NCI-H1048 (cell line): ENCODE measurements around the gene FASN.
"Not testable (repeated sequence)": the region's sequence is repeated elsewhere in the genome, so short reads cannot be mapped to it uniquely, and the experiment has no call there.

Experiments
- DNase-seq: peaks from one replicate; lab custom pipeline; 2025; lab: John Stamatoyannopoulos, UW

The FASN gene

DNA sequence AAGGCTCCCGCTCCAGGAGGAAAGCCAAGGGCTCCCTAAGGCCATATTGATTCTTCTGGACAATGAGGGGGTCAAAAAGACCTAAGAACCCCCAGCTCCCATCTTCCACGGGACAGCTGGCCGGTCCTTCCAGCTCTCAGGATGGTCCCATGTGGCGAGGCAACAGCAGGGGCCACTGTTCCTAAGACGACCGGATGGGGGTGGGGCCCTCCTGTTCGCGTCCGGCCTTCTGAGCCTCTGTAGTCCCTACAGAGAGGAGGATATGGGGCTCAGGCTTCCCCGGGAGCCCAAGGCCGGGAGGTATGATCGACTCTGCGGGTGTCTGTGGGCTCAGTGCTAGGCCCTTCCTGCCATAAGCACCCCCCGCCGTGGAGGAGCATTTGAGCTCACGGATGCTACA is 54.5 kb downstream of the FASN start:
- DNase-seq, result no peak

DNA sequence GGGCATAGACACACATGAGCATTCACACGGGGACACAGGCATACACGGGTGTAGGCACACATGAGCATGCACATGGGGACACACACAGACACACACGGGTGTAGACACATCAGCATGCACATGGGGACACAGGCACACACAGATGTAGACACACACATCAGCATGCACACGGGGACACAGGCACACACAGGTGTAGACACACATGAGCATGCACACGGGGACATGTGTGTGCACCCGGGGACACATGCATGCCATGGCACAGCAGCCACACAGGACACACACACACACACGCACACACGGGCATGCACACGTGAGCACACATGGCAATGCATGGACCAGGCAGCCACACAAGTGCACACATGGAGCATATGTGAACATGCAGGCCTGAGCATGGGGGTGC is 55.4 kb downstream of the FASN start:
- no peak for DNase-seq

DNA sequence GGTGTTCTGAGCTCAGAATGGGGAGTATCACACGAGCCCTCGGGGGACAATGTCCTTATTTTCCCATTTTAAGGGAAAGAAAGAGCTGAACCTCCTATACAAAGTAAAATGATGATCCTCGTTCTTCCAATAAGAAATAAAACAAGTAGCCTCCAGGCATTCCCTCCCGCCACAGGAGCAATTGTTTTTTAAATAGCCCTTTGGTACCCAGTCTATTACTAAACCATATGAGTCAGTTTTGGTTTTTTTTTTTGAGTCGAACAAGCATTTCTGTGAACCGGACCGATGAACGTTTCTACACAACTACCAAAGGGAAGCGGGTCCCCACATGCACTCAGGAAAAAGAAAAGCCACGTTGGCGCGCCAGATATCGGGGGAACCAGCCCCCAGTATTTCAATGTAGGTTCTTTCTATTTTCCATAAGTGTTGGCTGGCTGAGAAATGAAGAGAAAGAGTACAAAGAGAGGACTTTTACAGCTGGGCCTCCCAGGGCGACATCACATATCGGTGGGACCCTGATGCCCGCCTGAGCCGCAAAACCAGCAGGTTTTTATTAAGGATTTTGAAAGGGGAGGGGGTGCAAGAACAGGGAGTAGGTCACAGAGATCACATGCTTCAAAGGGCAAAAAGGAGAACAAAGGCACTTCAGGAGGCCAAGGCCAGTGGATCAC is 56.8 kb downstream of the FASN start:
- no peak for DNase-seq

DNA sequence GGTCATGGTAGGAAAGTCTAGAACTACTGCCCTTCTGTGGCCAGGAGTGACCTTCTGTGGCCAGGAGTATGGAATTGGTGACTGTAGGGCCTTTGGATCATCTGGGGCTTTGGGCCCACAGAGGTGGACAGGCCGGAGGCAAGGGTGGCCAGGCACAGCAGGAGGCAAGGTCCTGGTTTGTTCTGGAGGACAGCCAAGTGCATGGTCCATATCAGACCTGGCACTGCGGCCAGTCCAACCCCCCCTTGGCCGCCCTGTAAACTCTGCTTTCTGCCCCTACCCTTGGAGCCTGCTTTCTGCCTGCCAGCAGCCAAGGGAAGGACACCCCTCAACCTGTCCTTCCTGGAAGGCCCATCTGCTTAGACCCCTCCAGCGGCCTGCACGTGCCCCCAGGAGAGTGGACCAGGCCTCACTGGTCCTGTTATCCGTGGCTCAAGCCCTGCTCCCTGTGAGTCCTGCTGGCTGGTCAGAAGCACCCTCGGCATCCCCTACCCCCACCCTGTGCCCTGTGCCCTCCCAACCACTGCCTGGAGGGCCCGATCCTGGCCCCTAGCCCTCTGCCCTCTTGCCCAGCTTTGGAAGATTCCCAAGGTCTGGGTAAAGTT is 58.2 kb downstream of the FASN start:
- no peak for DNase-seq

DNA sequence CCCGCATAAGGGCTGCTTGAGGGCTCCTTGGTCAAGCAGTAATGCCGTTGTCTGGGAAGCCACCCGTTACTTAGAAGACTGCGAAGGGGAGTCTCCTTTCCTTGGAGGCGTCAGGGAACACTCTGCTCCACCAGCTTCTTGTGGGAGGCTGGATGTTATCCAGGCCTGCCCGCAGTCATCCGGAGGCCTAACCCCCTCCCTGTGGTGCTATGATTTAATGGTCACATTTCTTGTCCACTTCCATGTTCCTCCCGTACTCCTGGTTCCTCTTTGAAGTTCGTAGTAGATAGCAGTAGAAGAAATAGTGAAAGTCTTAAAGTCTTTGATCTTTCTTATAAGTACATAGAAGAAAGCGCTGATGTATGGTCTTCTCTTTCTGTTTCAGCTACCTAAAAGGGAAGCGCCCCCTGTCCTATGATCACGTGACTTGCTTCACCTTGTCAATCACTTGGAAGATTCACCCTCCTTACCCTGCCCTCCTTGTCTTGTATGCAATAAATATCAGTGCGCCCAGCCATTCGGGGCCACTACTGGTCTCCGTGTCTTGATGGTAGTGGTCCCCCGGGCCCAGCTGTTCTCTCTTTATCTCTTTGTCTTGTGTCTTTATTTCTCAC is 59.1 kb downstream of the FASN start:
- not testable (repeated sequence) for DNase-seq

DNA sequence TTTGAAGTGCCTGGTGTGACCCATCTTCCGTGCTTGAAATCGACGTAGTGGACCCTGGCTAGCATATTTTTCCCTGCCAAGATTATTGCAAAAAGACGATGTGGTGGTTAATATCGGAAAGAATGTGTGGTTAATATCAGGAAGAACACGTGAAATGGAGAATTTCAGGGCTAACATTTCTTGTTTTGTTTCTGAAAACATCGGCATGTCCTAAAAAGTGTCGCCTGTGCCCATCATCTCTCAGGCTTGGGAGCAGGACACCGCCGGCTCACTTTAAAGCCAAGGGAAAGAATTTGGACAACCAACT is 60.2 kb downstream of the FASN start:
- no peak for DNase-seq

DNA sequence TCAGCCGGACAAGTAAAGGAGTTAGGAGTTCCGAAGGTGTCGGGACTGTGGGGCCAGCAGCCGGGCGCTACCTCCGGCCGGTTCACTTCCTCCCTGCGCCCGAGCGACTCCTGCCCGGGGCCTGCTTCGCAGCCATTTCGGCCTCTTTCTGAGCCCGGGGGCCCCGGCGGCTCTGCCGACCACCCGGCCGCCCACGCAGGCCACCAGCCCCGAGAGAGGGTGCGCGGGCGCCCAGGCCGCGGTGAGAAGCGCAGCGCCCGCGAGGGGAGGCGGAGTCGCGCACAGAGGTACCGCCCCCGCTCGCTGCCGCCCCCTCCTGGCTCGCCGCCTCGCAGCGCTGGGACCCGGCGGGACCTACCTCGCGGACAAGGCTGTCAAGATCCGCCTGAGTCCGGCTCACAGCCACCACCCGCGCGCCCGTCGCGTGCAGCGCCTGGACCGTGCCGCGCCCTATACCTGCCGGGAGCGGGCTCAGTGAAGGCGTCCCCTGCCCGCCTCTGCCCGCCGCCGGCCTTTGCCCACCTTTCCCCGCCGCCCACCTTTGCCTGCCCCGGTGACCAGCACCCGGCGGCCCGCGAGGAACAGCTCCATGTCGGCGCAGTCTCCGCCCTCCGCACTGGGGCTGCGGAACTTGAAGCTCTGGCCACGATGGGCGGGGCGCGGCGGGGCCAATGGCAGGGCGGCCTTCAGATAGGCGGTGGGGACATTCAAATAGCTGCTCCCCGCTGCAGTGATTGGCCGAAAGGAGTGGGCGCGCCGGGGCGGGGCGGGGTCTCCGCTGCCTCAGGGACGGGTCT is 60.7 kb downstream of the FASN start, which contains the start of gene DCXR:
Gene DCXR (minus strand): TSS at position 606 of the 797 bp plus-strand sequence. CDS start 15 bp downstream, at position 591.
- peak; percentile 92 for DNase-seq

DNA sequence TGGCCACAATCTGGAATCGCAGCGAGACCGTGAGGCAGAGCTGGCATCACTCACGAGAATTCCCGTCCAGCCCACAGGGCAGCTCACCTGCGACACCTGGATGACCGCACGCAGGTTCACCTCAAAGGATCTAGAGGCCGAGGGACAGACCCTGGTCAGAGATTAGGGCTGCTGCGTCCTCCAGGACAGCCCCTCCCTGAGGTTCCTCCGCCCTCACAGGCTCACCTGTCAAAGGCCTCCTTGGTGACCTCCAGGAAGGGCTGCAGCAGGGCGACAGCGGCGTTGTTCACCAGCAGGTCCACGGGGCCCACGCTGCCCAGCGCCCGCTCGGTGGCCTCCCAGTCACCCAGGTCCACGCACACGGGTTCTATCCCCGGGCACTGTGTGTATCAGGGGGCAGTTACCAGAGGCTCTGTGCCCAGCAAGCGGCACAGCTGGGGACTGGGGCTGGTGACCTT is 61.4 kb downstream of the FASN start:
- no peak for DNase-seq

DNA sequence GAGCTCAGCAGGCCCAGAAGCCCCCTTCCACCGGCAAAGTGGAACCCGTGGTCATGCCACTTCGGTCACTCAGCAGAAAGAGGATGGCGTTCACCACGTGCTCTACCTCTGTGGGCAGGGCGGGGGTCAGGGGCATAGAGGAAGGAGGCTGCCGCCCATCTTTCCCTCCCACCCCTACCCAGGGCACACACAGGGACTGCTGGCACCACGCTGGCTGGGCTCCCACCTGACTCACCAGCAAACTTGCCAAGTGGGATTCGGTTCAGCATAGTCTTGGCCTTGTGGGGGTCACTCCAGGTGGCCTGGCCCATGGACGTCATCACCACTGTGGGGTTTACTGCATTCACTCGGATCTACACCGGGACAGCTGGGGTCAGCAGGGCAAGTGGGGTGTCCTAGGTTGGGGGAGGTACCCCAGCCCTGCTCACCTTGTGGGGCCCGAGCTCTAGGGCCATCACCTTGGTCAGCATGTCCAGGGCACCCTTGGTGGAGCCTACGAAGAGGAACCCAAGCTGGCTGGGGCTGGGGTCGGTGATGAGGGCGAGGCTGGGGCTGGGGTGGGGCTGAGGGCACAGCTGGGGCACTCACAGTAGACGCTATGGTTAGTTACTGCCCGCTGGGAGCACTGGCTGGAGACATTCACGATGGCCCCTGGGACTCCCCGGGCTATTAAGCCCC is 61.9 kb downstream of the FASN start:
- no peak for DNase-seq

DNA sequence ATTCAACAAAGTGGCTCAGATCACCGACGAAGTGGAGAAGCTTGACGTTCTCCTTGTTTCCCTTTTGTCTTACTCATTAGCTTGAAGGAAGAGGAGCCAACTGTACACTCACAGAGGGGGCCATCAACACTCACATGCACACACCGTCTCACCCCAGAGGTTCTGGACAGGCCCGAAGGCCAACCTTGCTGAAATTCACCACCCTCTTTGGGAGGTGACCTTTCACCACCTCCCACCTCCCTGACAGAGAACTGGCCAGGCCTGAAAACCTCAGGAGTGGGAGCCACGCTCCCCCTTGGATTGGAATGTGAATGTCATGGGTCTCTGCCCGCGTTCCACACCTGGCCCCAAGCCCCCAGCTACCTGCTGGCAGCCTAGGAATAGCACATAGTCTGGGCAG is 62.5 kb downstream of the FASN start:
- DNase-seq, result no peak

DNA sequence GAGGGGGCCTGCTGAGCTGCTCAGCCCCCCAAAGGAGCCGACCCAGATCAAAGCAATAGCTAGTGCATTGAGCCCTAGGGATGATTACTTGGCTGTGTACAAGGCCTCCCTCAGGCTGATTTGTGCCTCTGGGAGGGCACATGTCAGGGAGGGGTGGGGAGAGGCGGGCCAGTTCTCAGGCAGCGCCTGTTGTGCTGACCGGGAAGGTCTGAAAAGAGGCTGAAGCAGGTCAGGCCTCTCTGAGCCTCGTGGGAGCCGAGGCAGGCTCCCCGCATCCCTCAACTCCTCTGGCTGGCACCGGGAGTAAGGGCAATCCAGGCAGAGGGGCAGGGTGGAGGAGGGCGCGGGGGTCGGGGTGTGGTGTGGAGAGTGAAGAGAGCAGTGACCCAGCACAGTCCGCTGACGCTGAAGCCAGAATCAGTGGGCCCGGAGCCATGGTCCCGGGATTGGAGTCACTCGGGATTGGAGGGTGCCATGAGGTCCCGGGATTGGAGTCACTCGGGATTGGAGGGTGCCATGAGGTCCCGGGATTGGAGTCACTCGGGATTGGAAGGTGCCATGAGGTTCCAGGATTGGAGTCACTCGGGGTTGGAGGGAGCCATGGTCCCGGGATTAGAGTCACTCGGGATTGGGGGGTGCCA is 63.5 kb downstream of the FASN start:
- no peak for DNase-seq

DNA sequence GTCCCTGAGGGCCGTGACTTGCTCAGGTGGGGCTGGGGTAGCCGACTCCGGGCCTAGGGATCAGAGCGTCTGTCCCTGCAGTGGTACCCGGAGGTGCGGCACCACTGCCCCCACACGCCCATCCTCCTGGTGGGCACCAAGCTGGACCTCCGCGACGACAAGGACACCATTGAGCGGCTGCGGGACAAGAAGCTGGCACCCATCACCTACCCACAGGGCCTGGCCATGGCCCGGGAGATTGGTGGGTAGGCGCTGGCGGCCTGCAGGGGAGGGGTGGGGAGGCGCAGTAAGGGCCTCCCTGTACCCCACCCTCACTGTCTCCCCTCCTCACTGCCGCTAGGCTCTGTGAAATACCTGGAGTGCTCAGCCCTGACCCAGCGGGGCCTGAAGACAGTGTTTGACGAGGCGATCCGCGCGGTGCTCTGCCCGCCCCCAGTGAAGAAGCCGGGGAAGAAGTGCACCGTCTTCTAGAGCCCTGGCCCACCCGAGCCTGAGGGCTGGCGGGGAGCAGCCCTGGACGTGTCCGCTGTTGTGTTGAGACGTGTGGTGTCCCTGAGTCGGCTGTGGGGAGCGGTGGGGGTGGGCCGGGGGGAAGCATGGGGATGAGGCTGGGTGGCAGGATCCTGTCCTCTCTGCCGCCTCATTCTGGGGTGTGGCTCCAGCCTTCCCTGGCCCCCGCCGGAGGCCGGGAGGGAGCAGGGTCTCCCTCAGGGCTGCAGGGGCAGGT is 64.5 kb downstream of the FASN start:
- DNase-seq, result no peak

DNA sequence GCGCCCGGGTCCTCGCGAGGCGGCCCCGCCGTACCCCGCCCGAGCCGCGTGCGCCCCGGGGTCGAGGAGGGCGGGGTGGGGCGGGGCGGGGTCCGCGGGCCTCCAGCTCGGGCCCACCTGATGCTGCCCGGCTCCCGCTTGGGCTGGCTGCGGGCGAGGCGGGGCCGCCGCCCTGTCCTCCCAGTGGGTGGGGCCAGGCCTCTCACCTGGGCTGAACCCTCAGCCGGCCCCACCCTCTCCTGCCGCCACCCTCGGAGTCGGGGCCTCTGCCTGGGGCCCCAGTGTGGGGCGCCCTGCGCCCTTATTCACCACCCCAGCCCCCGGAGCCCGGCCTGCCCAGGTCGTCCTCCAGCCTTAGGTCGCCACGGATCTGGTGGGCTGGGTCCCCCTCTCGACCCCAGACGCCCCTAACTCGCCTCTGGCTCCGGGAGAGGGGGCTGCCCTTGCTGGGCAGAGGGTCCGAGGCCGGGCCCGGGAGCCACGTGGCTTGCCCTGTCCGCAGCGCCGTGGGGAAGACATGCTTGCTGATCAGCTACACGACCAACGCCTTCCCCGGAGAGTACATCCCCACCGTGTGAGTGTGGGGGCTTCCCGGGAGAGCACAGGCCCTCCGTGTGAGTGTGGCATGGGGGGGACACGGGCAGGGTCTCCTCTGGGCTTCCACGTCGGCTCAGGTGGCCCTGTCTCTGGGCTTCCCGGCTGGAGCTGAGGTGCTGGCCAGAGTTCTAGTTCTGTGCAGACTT is 66.0 kb downstream of the FASN start:
- peak; percentile 28 for DNase-seq

DNA sequence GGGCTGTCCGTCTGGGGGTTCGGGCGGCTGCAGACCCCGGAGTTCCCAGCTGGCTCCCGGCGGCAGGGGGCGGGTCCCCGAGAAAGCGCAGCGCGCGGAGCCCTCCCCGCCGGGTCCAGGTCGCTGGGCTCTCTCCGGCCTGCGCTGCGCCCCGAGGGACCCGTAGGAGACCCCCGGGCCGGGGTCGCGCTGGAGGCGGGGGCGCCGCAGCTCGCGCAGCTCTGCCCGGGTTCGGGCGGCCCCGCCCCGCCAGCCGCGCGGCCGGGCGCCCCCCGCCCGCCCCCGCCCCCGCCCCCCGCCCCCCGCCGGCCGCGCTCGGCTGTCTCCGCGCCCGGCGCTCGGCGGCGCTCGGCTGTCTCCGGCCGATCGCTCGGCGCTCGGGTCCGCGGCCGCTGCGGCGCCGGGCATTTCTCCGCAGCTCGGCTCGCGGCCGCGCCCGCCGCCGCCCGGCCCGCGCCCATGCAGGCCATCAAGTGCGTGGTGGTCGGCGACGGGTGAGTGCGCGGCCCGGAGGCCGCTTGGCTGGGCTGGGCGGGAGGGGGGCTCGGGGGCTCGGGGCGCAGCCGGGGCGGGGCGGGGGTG is 66.6 kb downstream of the FASN start, which contains the start of gene RAC3:
Gene RAC3 (plus strand): TSS at position 376 of the 582 bp plus-strand sequence. CDS start 84 bp downstream, at position 460.
- DNase-seq, result peak; percentile 46

DNA sequence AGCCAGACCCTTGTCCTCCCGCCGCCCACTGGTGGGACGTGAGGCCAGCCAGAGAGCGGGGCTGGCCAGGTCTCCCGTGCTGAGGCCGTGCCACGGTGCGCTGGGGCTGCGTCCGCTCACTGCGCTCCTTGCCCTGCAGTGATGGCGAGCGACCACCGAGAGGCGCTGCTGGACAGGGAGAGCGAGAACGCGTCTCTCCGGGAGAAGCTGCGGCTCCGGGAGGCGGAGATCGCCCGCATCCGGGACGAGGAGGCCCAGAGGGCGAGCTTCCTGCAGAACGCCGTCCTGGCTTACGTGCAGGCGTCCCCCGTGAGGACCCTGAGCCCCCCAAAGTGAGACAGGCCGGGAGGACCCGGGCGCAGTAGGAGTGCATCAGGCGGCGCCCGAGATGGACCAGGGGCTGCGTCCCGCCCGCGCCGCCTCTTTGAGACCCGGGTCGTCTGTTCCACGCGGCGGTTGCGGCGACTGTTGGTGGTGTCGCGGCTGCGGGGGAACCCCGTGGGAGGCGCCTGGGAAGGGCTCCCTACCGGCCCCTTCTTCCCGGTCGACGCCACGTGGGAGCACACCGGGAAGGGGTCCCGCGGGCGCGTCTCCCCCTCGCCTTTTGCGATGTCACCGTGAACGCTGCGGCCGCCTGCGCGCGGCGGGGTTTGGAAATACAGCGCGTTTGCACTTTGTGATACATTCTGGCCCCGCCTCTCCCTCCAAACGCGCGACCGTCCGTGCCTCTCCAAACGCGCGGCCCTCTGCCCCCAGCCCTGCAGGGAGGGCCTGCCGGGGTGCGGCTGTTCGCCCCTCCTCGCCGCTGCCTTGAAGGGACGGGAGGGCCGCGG is 67.3 kb downstream of the FASN start:
- peak; percentile 42 for DNase-seq

DNA sequence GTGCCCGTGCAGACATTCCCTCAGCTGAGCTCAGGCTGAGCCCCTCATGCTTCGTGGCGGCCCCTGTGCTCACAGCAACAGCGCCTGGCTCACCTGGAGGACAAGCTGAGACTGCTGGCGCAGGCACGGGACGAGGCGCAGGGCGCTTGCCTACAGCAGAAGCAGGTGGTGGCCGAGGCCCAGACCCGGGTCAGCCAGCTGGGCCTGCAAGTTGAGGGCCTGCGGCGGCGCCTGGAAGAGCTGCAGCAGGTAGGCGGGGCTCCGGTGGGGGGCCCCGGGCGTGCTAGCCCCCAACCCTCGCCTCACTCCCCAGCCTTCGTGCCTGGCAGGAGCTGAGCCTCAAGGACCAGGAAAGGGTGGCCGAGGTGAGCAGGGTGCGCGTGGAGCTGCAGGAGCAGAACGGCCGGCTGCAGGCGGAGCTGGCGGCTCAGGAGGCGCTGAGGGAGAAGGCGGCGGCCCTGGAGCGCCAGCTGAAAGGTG is 68.0 kb downstream of the FASN start:
- DNase-seq, result no peak

DNA sequence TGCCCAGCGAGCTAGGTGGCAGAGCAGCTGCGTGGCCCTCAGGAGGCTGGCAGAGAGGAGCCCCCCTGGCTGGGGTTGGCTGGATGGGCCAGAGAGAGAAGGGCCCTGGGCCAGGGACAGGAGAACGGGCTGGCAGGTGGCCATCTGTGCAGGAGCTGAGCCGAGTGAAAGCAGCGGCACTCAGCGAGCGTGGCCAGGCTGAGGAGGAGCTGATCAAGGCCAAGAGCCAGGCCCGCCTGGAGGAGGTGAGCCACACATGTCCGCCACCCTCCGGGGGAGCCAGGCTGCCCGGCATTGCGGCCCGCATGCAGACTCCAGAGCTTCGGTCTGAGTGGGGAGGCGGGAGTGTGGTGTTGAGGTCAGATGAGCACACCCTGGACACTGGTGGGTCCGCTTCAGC is 68.6 kb downstream of the FASN start:
- DNase-seq, result no peak

DNA sequence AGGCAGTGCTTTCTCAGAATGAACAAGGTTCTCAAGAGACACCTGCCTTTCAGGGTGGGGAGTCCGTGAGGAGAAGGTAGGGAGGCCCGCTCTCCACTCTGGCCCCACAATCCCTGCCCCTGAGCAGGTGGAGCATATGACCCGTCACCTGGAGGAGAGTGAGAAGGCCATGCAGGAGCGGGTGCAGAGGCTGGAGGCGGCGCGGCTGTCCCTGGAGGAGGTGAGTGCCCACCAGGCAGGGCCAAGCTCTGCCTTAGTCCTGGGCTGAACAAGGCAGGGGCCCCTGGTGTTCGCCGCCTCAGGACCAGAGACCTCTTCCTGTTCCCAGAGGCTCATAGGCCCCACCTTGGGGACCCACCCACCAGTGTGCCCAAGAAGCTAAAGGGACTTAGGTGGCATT is 69.1 kb downstream of the FASN start:
- DNase-seq, result no peak
